Sigmoid colon (tissue), 7 donors: ENCODE data around the gene SYNGAP1. TPM values are rescaled to one million over a fixed set of nuclear protein-coding genes. Genes with fewer than 3 reads are reported as not detected.
"Not testable (repeated sequence)": the region's sequence is repeated elsewhere in the genome, so short reads cannot be mapped to it uniquely, and the experiment has no call there.

Experiments
- DNase-seq: peaks from one replicate; pipeline ENCODE4 v3.0.0-alpha.2; 2019
- H3K27ac ChIP-seq, 4 donors: fragments of 200-600 bp; sonication (generic); one replicate each; pipeline ENCODE4 v1.5.1; 2016 to 2019; ENCODE audit warnings: mild to moderate bottlenecking in 1 of 4
- H3K27me3 ChIP-seq, 3 donors: fragments of 200-600 bp; sonication (generic); one replicate each; pipeline ENCODE4 v1.5.1; 2019; ENCODE audit warnings: mild to moderate bottlenecking in 1 of 3
- H3K36me3 ChIP-seq, 4 donors: fragments of 200-600 bp; sonication (generic); one replicate each; pipeline ENCODE4 v1.5.1; 2016 to 2019
- H3K4me1 ChIP-seq, 4 donors: fragments of 200-600 bp; sonication (generic); one replicate each; pipeline ENCODE4 v1.5.1; 2017 to 2019
- H3K4me3 ChIP-seq, 4 donors: fragments of 200-600 bp; sonication (generic); one replicate each; pipeline ENCODE4 v1.5.1; 2017 to 2019; ENCODE audit warnings: mild to moderate bottlenecking in 2 of 4, moderate library complexity in 1 of 4
- H3K9me3 ChIP-seq, 4 donors: fragments of 200-600 bp in 3 of 4; sonication (generic) in 3 of 4; one replicate each; pipeline versions ENCODE4 v1.5.1 to v1.6.1; 2013 to 2019
- EP300 ChIP-seq, 4 donors: sonication (generic); formaldehyde crosslinking; IDR thresholded peaks; one replicate each; pipeline ENCODE4 v1.6.1; 2017; ENCODE audit warnings: antibody characterized with exemption in 4 of 4
- POLR2A ChIP-seq, 2 donors: fragments of 450-650 bp; IDR thresholded peaks; one replicate each; pipeline ENCODE4 v1.6.1; 2016; ENCODE audit warnings: antibody characterized with exemption in 2 of 2, mild to moderate bottlenecking in 2 of 2, moderate library complexity in 2 of 2
- POLR2AphosphoS5 ChIP-seq, 4 donors: sonication (generic); formaldehyde crosslinking; IDR thresholded peaks; one replicate each; pipeline ENCODE4 v1.6.1; 2017; ENCODE audit warnings: antibody characterized with exemption in 4 of 4
- WGBS, 2 donors: extraction: QIAGEN DNeasy Blood & Tissue Kit; methylation state at CpG; one replicate each; pipeline ENCODE4 v1.1.7; 2013; 5-methylcytosine and 5-hydroxymethylcytosine counted together
- intact Hi-C: fragments of 100-400 bp; cut with DNase I; formaldehyde crosslinking; loops from one replicate; pipeline ENCODE4 v1.15.1; 2023
- polyA plus RNA-seq, 3 donors: library from polyadenylated mRNA; stranded (reverse); fragments of 200-250 nt; gene quantifications; one replicate each; pipeline ENCODE4 v1.2.3, GENCODE V29; 2013
- total RNA-seq, 4 donors: library from RNA; depleted of rRNA; stranded (reverse); fragments of >200 nt; gene quantifications; one replicate each; pipeline ENCODE4 v1.1.0, GENCODE V29; 2016
- TF ChIP-seq, protein P1 (sequence below), 4 experiments: fragments of 450-650 bp in 3 of 4; fragments of 200-600 bp in 1 of 4; IDR thresholded peaks; one replicate each; pipeline ENCODE4 v1.5.1; 2016 to 2019; ENCODE audit warnings: antibody characterized with exemption in 4 of 4, mild to moderate bottlenecking in 3 of 4, moderate library complexity in 2 of 4
- donor health status: healthy with polysubstance abuse.
- donor health status: Bipolar disorder and iron deficiency.
- donor health status: healthy.

Gene SYNGAP1
- total and polyA plus RNA-seq, 7 donors: 0.92 to 24.6 (median 9.9) TPM

DNA sequence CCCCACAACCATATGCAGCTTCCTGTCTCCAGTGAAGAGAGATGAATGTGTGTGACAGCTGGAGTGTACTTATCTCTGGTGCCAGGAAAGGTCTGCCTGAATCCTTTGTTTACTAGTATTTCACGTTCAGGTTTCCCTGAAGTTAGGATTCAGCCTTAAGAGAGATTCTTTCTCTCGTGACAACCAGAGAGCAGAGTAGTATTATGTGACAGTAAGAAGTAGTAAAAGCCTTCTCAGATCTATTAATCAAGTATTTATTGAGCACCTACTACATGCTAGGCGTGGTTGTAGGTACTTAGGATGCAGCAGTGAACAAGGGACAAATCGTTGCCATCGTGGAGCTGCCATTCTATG lies 27.3 kb upstream of the SYNGAP1 start:
- no peak for DNase-seq
- Histone ChIP-seq H3K27me3 (no peaks in the 10 kb centered on the region), H3K27ac (peak overlapping the region in 1 of 4 donors; percentile 95), H3K36me3 (no peaks in the 10 kb centered on the region), H3K4me3 (peak overlapping the region in 1 of 4 donors; percentile 54), H3K4me1 (peaks cover 0 to 14% (median 12%) of the 10 kb centered on the region in 4 donors), H3K9me3 (no peaks in the 10 kb centered on the region)
- TF ChIP-seq EP300 (IDR thresholded peaks at IDR 0.05) (no peak), POLR2AphosphoS5 (IDR thresholded peaks at IDR 0.05) (no peak), POLR2A (IDR thresholded peaks at IDR 0.05) (no peak)
- TF ChIP-seq, protein P1, sequence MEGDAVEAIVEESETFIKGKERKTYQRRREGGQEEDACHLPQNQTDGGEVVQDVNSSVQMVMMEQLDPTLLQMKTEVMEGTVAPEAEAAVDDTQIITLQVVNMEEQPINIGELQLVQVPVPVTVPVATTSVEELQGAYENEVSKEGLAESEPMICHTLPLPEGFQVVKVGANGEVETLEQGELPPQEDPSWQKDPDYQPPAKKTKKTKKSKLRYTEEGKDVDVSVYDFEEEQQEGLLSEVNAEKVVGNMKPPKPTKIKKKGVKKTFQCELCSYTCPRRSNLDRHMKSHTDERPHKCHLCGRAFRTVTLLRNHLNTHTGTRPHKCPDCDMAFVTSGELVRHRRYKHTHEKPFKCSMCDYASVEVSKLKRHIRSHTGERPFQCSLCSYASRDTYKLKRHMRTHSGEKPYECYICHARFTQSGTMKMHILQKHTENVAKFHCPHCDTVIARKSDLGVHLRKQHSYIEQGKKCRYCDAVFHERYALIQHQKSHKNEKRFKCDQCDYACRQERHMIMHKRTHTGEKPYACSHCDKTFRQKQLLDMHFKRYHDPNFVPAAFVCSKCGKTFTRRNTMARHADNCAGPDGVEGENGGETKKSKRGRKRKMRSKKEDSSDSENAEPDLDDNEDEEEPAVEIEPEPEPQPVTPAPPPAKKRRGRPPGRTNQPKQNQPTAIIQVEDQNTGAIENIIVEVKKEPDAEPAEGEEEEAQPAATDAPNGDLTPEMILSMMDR (IDR thresholded peaks at IDR 0.05): no peak
- intact Hi-C loops: loop anchor here (2.0 to 10.0 kb wide), 3 partner anchors 16 to 182 kb away; partner anchors contain the start of genes RPS18 and VPS52
- WGBS, 2 donors: 17 to 40% methylated on average over 5 of the region's 5 CpGs

DNA sequence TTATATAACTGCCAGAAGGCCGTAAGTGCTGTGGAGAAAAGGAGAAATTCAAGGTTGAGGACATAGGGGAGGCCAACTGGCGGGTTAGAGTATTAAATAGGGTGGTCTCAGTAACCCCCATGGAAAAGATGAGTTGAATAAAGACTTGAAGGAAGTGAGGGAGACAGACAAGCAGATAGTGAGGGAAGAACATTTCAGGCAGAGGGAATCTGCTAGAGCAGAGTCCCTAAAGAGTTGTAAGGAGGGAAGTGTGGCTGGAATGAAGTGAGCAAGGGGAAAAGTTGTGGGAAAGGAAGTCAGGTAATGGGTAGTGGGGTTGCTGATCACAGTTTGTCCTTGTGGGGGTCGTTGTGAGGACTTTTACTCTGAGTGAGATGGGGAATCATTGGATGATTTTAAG lies 26.9 kb upstream of the SYNGAP1 start:
- no peaks in the 10 kb centered on the region for H3K27me3 ChIP-seq
- DNase-seq: no peak
- no peak overlapping the region for H3K27ac ChIP-seq
- TF ChIP-seq, protein P1 (IDR thresholded peaks at IDR 0.05): no peak
- no peak for TF ChIP-seq EP300 (IDR thresholded peaks at IDR 0.05)
- TF ChIP-seq POLR2A (IDR thresholded peaks at IDR 0.05): no peak
- no peak for TF ChIP-seq POLR2AphosphoS5 (IDR thresholded peaks at IDR 0.05)
- no peaks in the 10 kb centered on the region for H3K9me3 ChIP-seq
- whole genome bisulfite sequencing, 2 donors: 41 to 70% methylated on average over 3 of the region's 3 CpGs
- H3K36me3 ChIP-seq: no peaks in the 10 kb centered on the region
- intact Hi-C loops: loop anchor here (2.0 to 10.0 kb wide), 3 partner anchors 16 to 182 kb away; partner anchors contain the start of genes RPS18 and VPS52
- no peak overlapping the region for H3K4me3 ChIP-seq
- peaks cover 0 to 14% (median 12%) of the 10 kb centered on the region in 4 donors for H3K4me1 ChIP-seq

DNA sequence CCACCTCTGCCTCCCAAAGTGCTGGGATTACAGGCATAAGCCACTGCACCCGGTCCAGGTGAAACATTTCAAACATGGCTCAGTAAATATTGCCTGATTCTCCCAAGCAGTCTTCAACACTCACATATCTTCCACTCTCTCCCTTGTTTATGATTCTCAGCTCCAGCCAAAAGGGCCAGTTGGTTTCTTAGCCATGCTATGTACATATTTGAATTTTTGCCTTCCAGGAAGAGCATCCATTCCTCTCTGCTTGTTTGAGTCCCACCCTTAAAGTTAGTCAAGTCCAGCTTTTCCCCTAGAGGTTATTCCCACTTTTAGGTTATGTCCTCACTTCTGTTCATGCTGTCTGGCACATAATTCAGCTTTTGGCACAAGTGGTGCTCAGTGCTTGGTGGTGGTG lies 22.3 kb upstream of the SYNGAP1 start:
- intact Hi-C loops: loop anchor here (10.0 kb wide), 1 partner anchor 177 kb away; no protein-coding TSS in a partner anchor
- TF ChIP-seq EP300 (IDR thresholded peaks at IDR 0.05) (no peak), POLR2A (IDR thresholded peaks at IDR 0.05) (no peak), POLR2AphosphoS5 (IDR thresholded peaks at IDR 0.05) (no peak)
- TF ChIP-seq, protein P1 (IDR thresholded peaks at IDR 0.05): no peak

DNA sequence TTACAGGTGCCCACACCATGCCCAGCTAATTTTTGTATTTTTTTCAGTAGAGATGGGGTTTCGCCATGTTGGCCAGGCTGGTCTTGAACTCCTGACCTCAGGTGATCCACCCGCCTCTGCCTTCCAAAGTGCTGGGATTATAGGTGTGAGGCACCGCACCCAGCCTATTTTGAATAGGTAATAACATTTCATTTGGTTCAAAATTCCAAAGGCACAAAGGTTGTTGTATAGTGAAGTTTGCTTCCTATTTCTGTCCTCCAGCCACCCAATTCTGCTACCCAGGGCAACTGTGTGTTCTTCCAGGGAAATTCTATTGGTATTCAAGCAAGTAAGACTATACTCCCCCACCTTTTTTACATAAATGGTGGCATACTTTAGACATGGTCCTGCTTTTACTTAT lies 21.3 kb upstream of the SYNGAP1 start:
- H3K9me3 ChIP-seq, H3K4me1 ChIP-seq, H3K36me3 ChIP-seq, DNase-seq, H3K27ac ChIP-seq, H3K4me3 ChIP-seq, H3K27me3 ChIP-seq: not testable (repeated sequence)
- intact Hi-C loops: loop anchor here (10.0 kb wide), 1 partner anchor 176 kb away; no protein-coding TSS in a partner anchor
- 79 to 95% methylated on average over 3 of the region's 3 CpGs for WGBS, 2 donors

More for the DNA sequence above, 22.3 kb upstream of the SYNGAP1 start:
- H3K36me3 ChIP-seq: no peaks in the 10 kb centered on the region
- H3K4me1 ChIP-seq: no peaks in the 10 kb centered on the region
- H3K27ac ChIP-seq: no peak overlapping the region
- DNase-seq: no peak
- 85 to 90% methylated on average over 1 of the region's 1 CpG for WGBS, 2 donors
- H3K9me3 ChIP-seq: no peaks in the 10 kb centered on the region
- H3K27me3 ChIP-seq: no peaks in the 10 kb centered on the region
- H3K4me3 ChIP-seq: no peak overlapping the region

DNA sequence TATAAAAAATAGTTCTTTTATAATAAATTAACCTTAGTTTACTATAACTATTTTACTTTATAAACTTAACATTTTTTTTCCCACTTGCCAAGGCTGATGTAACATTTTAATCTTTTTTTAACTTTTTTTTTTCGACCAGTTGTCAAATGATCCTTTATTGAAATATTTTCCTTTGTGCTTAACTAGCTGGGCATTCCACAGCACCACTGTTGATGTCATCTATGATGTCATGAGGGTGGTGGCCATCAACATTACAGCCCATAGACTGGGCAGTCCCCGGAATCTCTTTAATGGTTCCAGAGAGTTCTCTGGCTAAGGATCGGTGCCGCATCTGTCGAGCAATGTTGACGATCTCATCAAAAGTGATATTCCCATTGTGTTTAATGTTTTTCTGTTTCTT lies 20.0 kb upstream of the SYNGAP1 start:
- not testable (repeated sequence) for H3K27ac ChIP-seq, H3K36me3 ChIP-seq, H3K9me3 ChIP-seq, H3K27me3 ChIP-seq, H3K4me3 ChIP-seq, H3K4me1 ChIP-seq, DNase-seq
- WGBS, 2 donors: 97 to 98% methylated on average over 6 of the region's 6 CpGs
- intact Hi-C loops: loop anchor here (10.0 kb wide), 1 partner anchor 175 kb away; no protein-coding TSS in a partner anchor

DNA sequence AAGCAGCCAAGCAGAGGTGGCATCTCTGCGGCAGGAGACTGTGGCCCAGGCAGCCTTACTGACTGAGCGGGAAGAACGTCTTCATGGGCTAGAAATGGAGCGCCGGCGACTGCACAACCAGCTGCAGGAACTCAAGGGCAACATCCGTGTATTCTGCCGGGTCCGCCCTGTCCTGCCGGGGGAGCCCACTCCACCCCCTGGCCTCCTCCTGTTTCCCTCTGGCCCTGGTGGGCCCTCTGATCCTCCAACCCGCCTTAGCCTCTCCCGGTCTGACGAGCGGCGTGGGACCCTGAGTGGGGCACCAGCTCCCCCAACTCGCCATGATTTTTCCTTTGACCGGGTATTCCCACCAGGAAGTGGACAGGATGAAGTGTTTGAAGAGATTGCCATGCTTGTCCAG lies 15.0 kb upstream of the SYNGAP1 start:
- WGBS, 2 donors: 94 to 96% methylated on average over 17 of the region's 17 CpGs

More for the DNA sequence above, 15.0 kb upstream of the SYNGAP1 start:
- intact Hi-C loops: no loop called here
- Histone ChIP-seq H3K4me3 (no peak overlapping the region), H3K9me3 (no peaks in the 10 kb centered on the region), H3K4me1 (peaks cover 0 to 6% (median 4%) of the 10 kb centered on the region in 4 donors), H3K27me3 (no peaks in the 10 kb centered on the region), H3K36me3 (no peaks in the 10 kb centered on the region), H3K27ac (no peak overlapping the region)
- DNase-seq: no peak
- no peak for TF ChIP-seq POLR2AphosphoS5 (IDR thresholded peaks at IDR 0.05)
- TF ChIP-seq POLR2A (IDR thresholded peaks at IDR 0.05): no peak
- TF ChIP-seq, protein P1 (IDR thresholded peaks at IDR 0.05): no peak
- TF ChIP-seq EP300 (IDR thresholded peaks at IDR 0.05): no peak
